Small intestine (tissue), 7 donors: Measurements from ENCODE around the gene MORN1. TPM values are rescaled to one million over a fixed set of nuclear protein-coding genes. Genes with fewer than 3 reads are reported as not detected.

Experiments
- DNase-seq, 2 donors: peaks; one replicate each; pipeline versions ENCODE4 v3.0.0 to v3.0.0-alpha.2; 2013
- FAIRE-seq: peaks from 2 replicates; lab custom pipeline; 2012; peaks lifted over from hg19 to GRCh38; lab: Jason Lieb, UNC
- H3K27ac ChIP-seq, 3 donors: one replicate each; pipeline ENCODE4 v1.5.1; 2013; ENCODE audit warnings: low read length in 2 of 3, mild to moderate bottlenecking in 2 of 3, control low read depth in 1 of 3, inconsistent platforms in 1 of 3, low read depth in 1 of 3, moderate library complexity in 1 of 3
- H3K27me3 ChIP-seq, 3 donors: one replicate each; pipeline ENCODE4 v1.6.1; 2013; ENCODE audit warnings: low read length in 3 of 3, inconsistent platforms in 1 of 3; ENCODE audit not compliant: control insufficient read depth in 3 of 3, insufficient read depth in 3 of 3
- H3K36me3 ChIP-seq, 3 donors: one replicate each; pipeline ENCODE4 v1.6.1; 2013; ENCODE audit warnings: low read length in 3 of 3, inconsistent platforms in 1 of 3, low read depth in 1 of 3, mild to moderate bottlenecking in 1 of 3, moderate library complexity in 1 of 3; ENCODE audit not compliant: control insufficient read depth in 3 of 3, insufficient read depth in 2 of 3
- H3K4me1 ChIP-seq, 3 donors: one replicate each; pipeline ENCODE4 v1.6.1; 2013; ENCODE audit warnings: low read length in 2 of 3, inconsistent platforms in 1 of 3, low read depth in 1 of 3, mild to moderate bottlenecking in 1 of 3, moderate library complexity in 1 of 3; ENCODE audit not compliant: control insufficient read depth in 3 of 3, insufficient read depth in 2 of 3
- H3K4me3 ChIP-seq, 3 donors: one replicate each; pipeline ENCODE4 v1.5.1; 2013; ENCODE audit warnings: low read length in 3 of 3, control low read depth in 1 of 3, inconsistent platforms in 1 of 3, low read depth in 1 of 3, mild to moderate bottlenecking in 1 of 3, moderate library complexity in 1 of 3
- H3K9me3 ChIP-seq, 2 donors: one replicate each; pipeline ENCODE4 v1.6.1; 2013; ENCODE audit warnings: low read depth in 1 of 2, low read length in 1 of 2; ENCODE audit not compliant: control insufficient read depth in 2 of 2, insufficient read depth in 1 of 2
- WGBS, 3 donors: extraction: QIAGEN DNeasy Blood & Tissue Kit; methylation state at CpG; one replicate each; pipeline ENCODE4 v1.1.7; 2013; 5-methylcytosine and 5-hydroxymethylcytosine counted together
- polyA plus RNA-seq, 4 donors: library from polyadenylated mRNA; stranded (reverse) in 3 of 4; unstranded in 1 of 4; fragments of 200-250 nt in 3 of 4; fragments of 120-200 nt in 1 of 4; gene quantifications; one replicate each; pipeline versions ENCODE4 v1.2.1 to v1.2.3, GENCODE V29; 2013
- donor health status: healthy with polysubstance abuse.
- donor health status: control.
- donor health status: control.
- donor health status: Bipolar disorder and iron deficiency.
- donor health status: healthy.

MORN1 gene
- polyA plus RNA-seq, 4 donors, result 1.1 to 10.6 (median 2.8) TPM

- FAIRE-seq (no peak), DNase-seq (no peak)
- 80 to 85% (median 85%) methylated on average over 24 to 25 of the region's 25 CpGs for WGBS, 3 donors
- Histone ChIP-seq H3K4me1 (peaks cover 0 to 7% (median 0%) of the 10 kb centered on the region in 3 donors), H3K9me3 (no peaks in the 10 kb centered on the region), H3K27me3 (no peaks in the 10 kb centered on the region), H3K27ac (no peak overlapping the region), H3K36me3 (peaks cover 15 to 77% (median 25%) of the 10 kb centered on the region in 3 donors), H3K4me3 (no peak overlapping the region)
Measured at GRCh38 chr1:2407166-2407990, 16.0 kb upstream of the MORN1 start.

GRCh38 chr1:2406451-2407041, 15.2 kb upstream of the MORN1 start:
- Histone ChIP-seq H3K27ac (no peak overlapping the region), H3K36me3 (peaks cover 19 to 85% (median 29%) of the 10 kb centered on the region in 3 donors), H3K27me3 (no peaks in the 10 kb centered on the region), H3K4me1 (peaks cover 0 to 4% (median 0%) of the 10 kb centered on the region in 3 donors), H3K9me3 (no peaks in the 10 kb centered on the region), H3K4me3 (no peak overlapping the region)
- 69 to 82% (median 75%) methylated on average over 26 of the region's 26 CpGs for WGBS, 3 donors
- no peak for FAIRE-seq
- DNase-seq, result no peak

GRCh38 chr1:2405588-2406295, 14.4 kb upstream of the MORN1 start:
- Histone ChIP-seq H3K4me1 (no peaks in the 10 kb centered on the region), H3K27me3 (no peaks in the 10 kb centered on the region), H3K27ac (no peak overlapping the region), H3K9me3 (no peaks in the 10 kb centered on the region), H3K36me3 (peaks cover 19 to 91% (median 29%) of the 10 kb centered on the region in 3 donors), H3K4me3 (no peak overlapping the region)
- 76 to 80% (median 80%) methylated on average over 27 to 28 of the region's 28 CpGs for WGBS, 3 donors
- DNase-seq (no peak), FAIRE-seq (no peak)

GRCh38 chr1:2404890-2405511, 13.6 kb upstream of the MORN1 start:
- Histone ChIP-seq H3K4me3 (no peak overlapping the region), H3K9me3 (no peaks in the 10 kb centered on the region), H3K27me3 (no peaks in the 10 kb centered on the region), H3K27ac (no peak overlapping the region), H3K4me1 (no peaks in the 10 kb centered on the region), H3K36me3 (peaks cover 19 to 95% (median 29%) of the 10 kb centered on the region in 3 donors)
- FAIRE-seq (no peak), DNase-seq (no peak)
- 80 to 84% (median 84%) methylated on average over 24 of the region's 24 CpGs for WGBS, 3 donors

DNA sequence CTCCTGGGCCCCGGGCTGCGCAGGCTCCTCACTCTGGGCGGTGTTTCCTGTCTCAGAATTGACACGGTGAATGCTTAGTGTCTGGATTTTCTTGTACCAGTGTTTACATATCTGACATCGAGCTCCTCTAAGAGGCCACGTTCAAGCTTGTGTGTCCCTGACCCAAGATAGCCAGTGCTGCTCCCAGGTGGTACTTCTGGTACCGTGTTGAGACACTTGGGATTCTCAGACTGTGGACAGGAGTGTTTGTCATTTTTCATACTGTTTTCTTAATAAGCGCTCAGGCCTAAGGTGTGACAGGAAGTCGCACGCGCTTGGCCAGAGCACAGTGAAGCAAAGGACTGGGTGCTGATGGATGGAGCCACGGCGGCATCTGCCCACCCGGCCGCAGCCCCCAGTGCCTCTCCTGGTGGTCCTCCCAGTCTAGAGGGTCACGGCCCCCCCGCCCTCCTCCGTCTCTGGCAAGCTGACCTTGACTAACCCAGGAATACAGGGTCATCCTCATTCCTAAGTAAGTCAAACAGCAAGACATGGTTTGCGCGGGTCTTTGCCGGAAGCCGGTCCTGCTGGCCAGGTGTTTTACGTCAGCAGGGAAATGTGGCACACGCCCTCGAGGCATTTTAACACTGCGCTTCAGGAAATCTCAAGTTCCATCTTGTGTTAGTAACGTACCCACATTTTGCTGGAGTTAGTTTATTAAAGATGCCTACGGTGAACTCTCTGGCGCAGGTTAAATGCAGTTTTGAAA, 13.0 kb upstream of the MORN1 start:
- H3K9me3 ChIP-seq, result no peaks in the 10 kb centered on the region
- no peaks in the 10 kb centered on the region for H3K4me1 ChIP-seq
- H3K27ac ChIP-seq, result no peak overlapping the region
- WGBS, 3 donors, result 81 to 88% (median 87%) methylated on average over 29 of the region's 29 CpGs
- DNase-seq (no peak), FAIRE-seq (no peak)
- H3K27me3 ChIP-seq, result no peaks in the 10 kb centered on the region
- peaks cover 23 to 95% (median 29%) of the 10 kb centered on the region in 3 donors for H3K36me3 ChIP-seq
- H3K4me3 ChIP-seq, result no peak overlapping the region

DNA sequence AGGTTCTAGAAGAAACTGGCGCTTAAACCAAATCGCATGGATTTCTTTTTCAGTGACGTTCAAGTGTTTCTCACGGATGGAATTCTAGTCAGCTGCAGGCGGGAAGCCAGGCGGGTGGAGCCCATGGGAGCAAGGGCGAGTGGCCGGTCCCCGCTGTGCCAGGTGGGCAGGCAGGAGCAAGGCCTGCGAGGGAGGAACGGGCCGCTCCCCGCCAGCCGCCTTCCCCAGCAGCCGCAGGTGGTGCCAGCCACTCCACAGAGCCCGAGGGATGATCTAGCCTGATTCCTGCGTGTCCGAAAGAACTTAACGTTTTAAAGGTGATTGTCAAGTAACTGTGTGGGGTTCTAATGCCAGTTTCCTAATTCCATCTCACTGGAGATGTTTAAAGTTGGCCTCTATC, 11.9 kb upstream of the MORN1 start:
- Histone ChIP-seq H3K27ac (no peak overlapping the region), H3K9me3 (no peaks in the 10 kb centered on the region), H3K4me3 (no peak overlapping the region), H3K4me1 (no peaks in the 10 kb centered on the region), H3K27me3 (no peaks in the 10 kb centered on the region), H3K36me3 (peaks cover 27 to 95% (median 33%) of the 10 kb centered on the region in 3 donors)
- 87% methylated on average over 19 of the region's 19 CpGs for WGBS, 3 donors
- FAIRE-seq (no peak), DNase-seq (no peak)

GRCh38 chr1:2402420-2402819, 11.1 kb upstream of the MORN1 start:
- Histone ChIP-seq H3K27me3 (no peaks in the 10 kb centered on the region), H3K27ac (no peak overlapping the region), H3K4me1 (no peaks in the 10 kb centered on the region), H3K4me3 (no peak overlapping the region), H3K36me3 (peaks cover 32 to 95% (median 33%) of the 10 kb centered on the region in 3 donors), H3K9me3 (no peaks in the 10 kb centered on the region)
- WGBS, 3 donors, result 90 to 93% (median 92%) methylated on average over 22 to 23 of the region's 23 CpGs
- DNase-seq (no peak), FAIRE-seq (no peak)
